HEK293 (cell line): Measurements from ENCODE around the gene COBL.

Experiments
- CTCF ChIA-PET: fragments of 350-600 bp; formaldehyde crosslinking; extraction: SDS; loops from one replicate; lab custom pipeline; 2021; ENCODE audit warnings: antibody characterized with exemption; lab: Yijun Ruan, JAX
- POLR2A ChIA-PET: fragments of 300-600 bp; formaldehyde crosslinking; extraction: SDS; loops from one replicate; lab custom pipeline; 2020; ENCODE audit warnings: antibody characterized with exemption, inconsistent platforms; lab: Yijun Ruan, JAX
- H3K27ac ChIP-seq: fragments of 200-500 bp; sonication (Bioruptor generic); 2 replicates; pipeline ENCODE4 v1.5.1; 2014; ENCODE audit warnings: low read depth, low read length, control low read depth, inconsistent platforms; ENCODE audit errors: extremely low read depth
- H3K36me3 ChIP-seq, 2 experiments: fragments of 200-500 bp in 1 of 2; sonication (Bioruptor generic) in 1 of 2; 1 replicate in 1 of 2; 2 replicates in 1 of 2; pipeline ENCODE4 v1.5.1; 2014 to 2017; ENCODE audit warnings: inconsistent platforms in 2 of 2, low read length in 2 of 2; ENCODE audit not compliant: control insufficient read depth in 2 of 2, insufficient read depth in 1 of 2
- H3K4me1 ChIP-seq: fragments of 200-500 bp; sonication (Bioruptor generic); 2 replicates; pipeline ENCODE4 v1.5.1; 2014; ENCODE audit warnings: mild to moderate bottlenecking, low read length, inconsistent platforms; ENCODE audit not compliant: control insufficient read depth, insufficient read depth
- H3K4me3 ChIP-seq: 2 replicates; pipeline ENCODE4 v1.5.1; 2011; ENCODE audit warnings: low read depth, mild to moderate bottlenecking, control low read depth, low read length, moderate library complexity
- H3K9me3 ChIP-seq: fragments of 200-500 bp; sonication (Bioruptor generic); 2 replicates; pipeline ENCODE4 v1.5.1; 2014; ENCODE audit warnings: low read depth, low read length, inconsistent platforms; ENCODE audit not compliant: control insufficient read depth, insufficient read depth
- GLI4 ChIP-seq: fragments of 450-650 bp; formaldehyde crosslinking; IDR thresholded peaks from 2 replicates; pipeline ENCODE4 v1.5.1; 2016; ENCODE audit warnings: missing biosample characterization, missing genetic modification characterization
- KLF8 ChIP-seq: fragments of 450-650 bp; formaldehyde crosslinking; IDR thresholded peaks from 2 replicates; pipeline ENCODE4 v1.5.1; 2016; ENCODE audit warnings: missing biosample characterization, missing genetic modification characterization
- SCRT2 ChIP-seq: fragments of 450-650 bp; formaldehyde crosslinking; IDR thresholded peaks from 2 replicates; pipeline ENCODE4 v1.5.1; 2016; ENCODE audit warnings: missing biosample characterization, missing genetic modification characterization
- SP2 ChIP-seq: fragments of 450-650 bp; formaldehyde crosslinking; IDR thresholded peaks from 2 replicates; pipeline ENCODE4 v1.5.1; 2016; ENCODE audit warnings: missing biosample characterization, missing genetic modification characterization
- ZBTB17 ChIP-seq: fragments of 450-650 bp; formaldehyde crosslinking; IDR thresholded peaks from 2 replicates; pipeline ENCODE4 v1.5.1; 2016; ENCODE audit warnings: missing biosample characterization, missing genetic modification characterization
- ZNF138 ChIP-seq: fragments of 450-650 bp; formaldehyde crosslinking; IDR thresholded peaks from 2 replicates; pipeline ENCODE4 v1.5.1; 2016; ENCODE audit warnings: missing biosample characterization, missing genetic modification characterization, borderline replicate concordance
- ZNF157 ChIP-seq: fragments of 450-650 bp; formaldehyde crosslinking; IDR thresholded peaks from 2 replicates; pipeline ENCODE4 v1.5.1; 2016; ENCODE audit warnings: missing biosample characterization, missing genetic modification characterization
- ZNF354C ChIP-seq: fragments of 450-650 bp; formaldehyde crosslinking; IDR thresholded peaks from 2 replicates; pipeline ENCODE4 v1.5.1; 2016; ENCODE audit warnings: missing biosample characterization, missing genetic modification characterization, low read depth, borderline replicate concordance
- ZNF654 ChIP-seq: fragments of 450-650 bp; formaldehyde crosslinking; IDR thresholded peaks from 2 replicates; pipeline ENCODE4 v1.5.1; 2016; ENCODE audit warnings: low read depth, missing biosample characterization, missing genetic modification characterization
- ZNF76 ChIP-seq: fragments of 450-650 bp; formaldehyde crosslinking; IDR thresholded peaks from 2 replicates; pipeline ENCODE4; 2016; ENCODE audit warnings: low read depth, missing biosample characterization, missing genetic modification characterization, borderline replicate concordance
- ZNF837 ChIP-seq: fragments of 450-650 bp; formaldehyde crosslinking; IDR thresholded peaks from 2 replicates; pipeline ENCODE4 v1.5.1; 2016; ENCODE audit warnings: missing biosample characterization, missing genetic modification characterization
- TF ChIP-seq, protein P1 (sequence below): fragments of 450-650 bp; formaldehyde crosslinking; IDR thresholded peaks from 2 replicates; pipeline ENCODE4 v1.5.1; 2016; ENCODE audit warnings: missing biosample characterization, missing genetic modification characterization
- TF ChIP-seq, protein P2 (sequence below): fragments of 450-650 bp; formaldehyde crosslinking; IDR thresholded peaks from 2 replicates; pipeline ENCODE4 v1.5.1; 2016; ENCODE audit warnings: missing biosample characterization, missing genetic modification characterization
- TF ChIP-seq, protein P3 (sequence below): fragments of 450-650 bp; formaldehyde crosslinking; IDR thresholded peaks from 2 replicates; pipeline ENCODE4 v1.5.1; 2016; ENCODE audit warnings: missing biosample characterization, missing genetic modification characterization
- TF ChIP-seq, protein P4 (sequence below): fragments of 450-650 bp; formaldehyde crosslinking; IDR thresholded peaks from 2 replicates; pipeline ENCODE4 v1.5.1; 2016; ENCODE audit warnings: missing biosample characterization, missing genetic modification characterization

Gene COBL

DNA sequence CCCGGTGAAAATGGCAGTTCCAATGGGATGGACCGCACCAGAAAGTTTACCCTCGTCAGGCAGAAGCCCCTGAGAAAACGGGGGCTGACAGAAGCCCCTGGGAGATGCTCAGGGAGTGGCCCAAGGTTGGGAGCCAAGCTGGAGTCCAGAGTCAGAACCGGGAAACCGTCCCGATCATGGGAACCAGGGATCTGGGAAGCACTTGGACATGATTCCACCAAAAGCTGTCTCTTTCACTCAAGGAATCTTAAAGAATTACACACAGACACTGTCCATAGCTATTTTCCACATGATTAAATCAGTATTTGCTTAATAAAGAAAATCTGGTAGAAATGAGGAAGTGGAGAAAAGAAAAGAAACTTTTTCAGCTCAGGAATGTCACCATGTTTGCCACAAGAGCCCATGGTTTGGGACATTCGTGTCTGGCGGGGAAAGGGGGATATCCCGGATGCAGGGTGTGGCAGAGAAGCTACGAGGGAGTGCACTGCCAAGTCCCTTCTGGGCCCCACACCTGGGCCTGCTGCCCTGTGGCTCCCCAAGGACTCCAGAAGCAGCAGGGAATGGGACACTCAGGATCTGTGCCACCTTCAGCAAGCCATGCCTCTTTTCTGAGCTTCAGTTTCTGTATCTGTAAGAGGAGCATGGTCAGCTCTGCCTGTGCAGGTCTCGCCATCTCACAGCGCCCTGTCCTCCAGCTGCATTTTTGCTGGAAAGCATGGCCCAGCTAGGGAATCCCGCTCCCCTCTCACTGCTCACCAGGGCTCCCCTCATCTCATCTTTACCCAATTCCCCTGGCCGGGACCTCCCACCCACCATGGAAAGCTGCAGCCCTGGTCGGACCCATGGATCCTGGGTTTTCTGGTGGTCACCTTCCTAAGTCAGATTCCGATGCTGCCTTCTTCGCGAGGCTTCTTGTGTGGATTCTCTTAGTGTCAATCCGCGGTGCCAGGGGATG, 308.8 kb downstream of the COBL start:
- Histone ChIP-seq H3K4me3 (no peak overlapping the region), H3K27ac (no peak overlapping the region), H3K36me3 (no peaks in the 10 kb centered on the region), H3K9me3 (no peaks in the 10 kb centered on the region), H3K4me1 (no peaks in the 10 kb centered on the region)
- TF ChIP-seq ZNF654 (tag by site-specific recombination) (no peak), ZNF837 (tag by site-specific recombination) (no peak), GLI4 (no peak), SP2 (tag by site-specific recombination) (no peak), ZNF76 (no peak), ZNF157 (tag by site-specific recombination) (no peak), ZNF138 (tag by site-specific recombination) (no peak), SCRT2 (no peak), ZNF354C (tag by site-specific recombination) (no peak), ZBTB17 (tag by site-specific recombination) (no peak), KLF8 (tag by site-specific recombination) (no peak)
- TF ChIP-seq, protein P1, sequence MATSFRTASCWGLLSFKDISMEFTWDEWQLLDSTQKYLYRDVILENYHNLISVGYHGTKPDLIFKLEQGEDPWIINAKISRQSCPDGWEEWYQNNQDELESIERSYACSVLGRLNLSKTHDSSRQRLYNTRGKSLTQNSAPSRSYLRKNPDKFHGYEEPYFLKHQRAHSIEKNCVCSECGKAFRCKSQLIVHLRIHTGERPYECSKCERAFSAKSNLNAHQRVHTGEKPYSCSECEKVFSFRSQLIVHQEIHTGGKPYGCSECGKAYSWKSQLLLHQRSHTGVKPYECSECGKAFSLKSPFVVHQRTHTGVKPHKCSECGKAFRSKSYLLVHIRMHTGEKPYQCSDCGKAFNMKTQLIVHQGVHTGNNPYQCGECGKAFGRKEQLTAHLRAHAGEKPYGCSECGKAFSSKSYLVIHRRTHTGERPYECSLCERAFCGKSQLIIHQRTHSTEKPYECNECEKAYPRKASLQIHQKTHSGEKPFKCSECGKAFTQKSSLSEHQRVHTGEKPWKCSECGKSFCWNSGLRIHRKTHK (tag by site-specific recombination), result no peak
- TF ChIP-seq, protein P2, sequence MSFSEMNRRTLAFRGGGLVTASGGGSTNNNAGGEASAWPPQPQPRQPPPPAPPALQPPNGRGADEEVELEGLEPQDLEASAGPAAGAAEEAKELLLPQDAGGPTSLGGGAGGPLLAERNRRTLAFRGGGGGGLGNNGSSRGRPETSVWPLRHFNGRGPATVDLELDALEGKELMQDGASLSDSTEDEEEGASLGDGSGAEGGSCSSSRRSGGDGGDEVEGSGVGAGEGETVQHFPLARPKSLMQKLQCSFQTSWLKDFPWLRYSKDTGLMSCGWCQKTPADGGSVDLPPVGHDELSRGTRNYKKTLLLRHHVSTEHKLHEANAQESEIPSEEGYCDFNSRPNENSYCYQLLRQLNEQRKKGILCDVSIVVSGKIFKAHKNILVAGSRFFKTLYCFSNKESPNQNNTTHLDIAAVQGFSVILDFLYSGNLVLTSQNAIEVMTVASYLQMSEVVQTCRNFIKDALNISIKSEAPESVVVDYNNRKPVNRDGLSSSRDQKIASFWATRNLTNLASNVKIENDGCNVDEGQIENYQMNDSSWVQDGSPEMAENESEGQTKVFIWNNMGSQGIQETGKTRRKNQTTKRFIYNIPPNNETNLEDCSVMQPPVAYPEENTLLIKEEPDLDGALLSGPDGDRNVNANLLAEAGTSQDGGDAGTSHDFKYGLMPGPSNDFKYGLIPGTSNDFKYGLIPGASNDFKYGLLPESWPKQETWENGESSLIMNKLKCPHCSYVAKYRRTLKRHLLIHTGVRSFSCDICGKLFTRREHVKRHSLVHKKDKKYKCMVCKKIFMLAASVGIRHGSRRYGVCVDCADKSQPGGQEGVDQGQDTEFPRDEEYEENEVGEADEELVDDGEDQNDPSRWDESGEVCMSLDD, result no peak
- TF ChIP-seq, protein P3, sequence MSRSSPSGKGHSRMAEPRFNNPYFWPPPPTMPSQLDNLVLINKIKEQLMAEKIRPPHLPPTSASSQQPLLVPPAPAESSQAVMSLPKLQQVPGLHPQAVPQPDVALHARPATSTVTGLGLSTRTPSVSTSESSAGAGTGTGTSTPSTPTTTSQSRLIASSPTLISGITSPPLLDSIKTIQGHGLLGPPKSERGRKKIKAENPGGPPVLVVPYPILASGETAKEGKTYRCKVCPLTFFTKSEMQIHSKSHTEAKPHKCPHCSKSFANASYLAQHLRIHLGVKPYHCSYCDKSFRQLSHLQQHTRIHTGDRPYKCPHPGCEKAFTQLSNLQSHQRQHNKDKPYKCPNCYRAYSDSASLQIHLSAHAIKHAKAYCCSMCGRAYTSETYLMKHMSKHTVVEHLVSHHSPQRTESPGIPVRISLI (tag by site-specific recombination), result no peak
- TF ChIP-seq, protein P4, sequence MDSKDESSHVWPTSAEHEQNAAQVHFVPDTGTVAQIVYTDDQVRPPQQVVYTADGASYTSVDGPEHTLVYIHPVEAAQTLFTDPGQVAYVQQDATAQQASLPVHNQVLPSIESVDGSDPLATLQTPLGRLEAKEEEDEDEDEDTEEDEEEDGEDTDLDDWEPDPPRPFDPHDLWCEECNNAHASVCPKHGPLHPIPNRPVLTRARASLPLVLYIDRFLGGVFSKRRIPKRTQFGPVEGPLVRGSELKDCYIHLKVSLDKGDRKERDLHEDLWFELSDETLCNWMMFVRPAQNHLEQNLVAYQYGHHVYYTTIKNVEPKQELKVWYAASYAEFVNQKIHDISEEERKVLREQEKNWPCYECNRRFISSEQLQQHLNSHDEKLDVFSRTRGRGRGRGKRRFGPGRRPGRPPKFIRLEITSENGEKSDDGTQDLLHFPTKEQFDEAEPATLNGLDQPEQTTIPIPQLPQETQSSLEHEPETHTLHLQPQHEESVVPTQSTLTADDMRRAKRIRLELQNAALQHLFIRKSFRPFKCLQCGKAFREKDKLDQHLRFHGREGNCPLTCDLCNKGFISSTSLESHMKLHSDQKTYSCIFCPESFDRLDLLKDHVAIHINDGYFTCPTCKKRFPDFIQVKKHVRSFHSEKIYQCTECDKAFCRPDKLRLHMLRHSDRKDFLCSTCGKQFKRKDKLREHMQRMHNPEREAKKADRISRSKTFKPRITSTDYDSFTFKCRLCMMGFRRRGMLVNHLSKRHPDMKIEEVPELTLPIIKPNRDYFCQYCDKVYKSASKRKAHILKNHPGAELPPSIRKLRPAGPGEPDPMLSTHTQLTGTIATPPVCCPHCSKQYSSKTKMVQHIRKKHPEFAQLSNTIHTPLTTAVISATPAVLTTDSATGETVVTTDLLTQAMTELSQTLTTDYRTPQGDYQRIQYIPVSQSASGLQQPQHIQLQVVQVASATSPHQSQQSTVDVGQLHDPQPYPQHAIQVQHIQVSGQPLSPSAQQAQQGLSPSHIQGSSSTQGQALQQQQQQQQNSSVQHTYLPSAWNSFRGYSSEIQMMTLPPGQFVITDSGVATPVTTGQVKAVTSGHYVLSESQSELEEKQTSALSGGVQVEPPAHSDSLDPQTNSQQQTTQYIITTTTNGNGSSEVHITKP (tag by site-specific recombination), result no peak
- ChIA-PET POLR2A (no interaction called here), CTCF (interaction anchor here (0.8 kb wide), 1 partner anchor 10 kb away, joined by 3 read pairs; no protein-coding TSS in a partner anchor)
